Liver (tissue), 9 donors: Measurements from ENCODE around the gene SIGLEC1. TPM values are rescaled to one million over a fixed set of nuclear protein-coding genes. Genes with fewer than 3 reads are reported as not detected.

Experiments
- DNase-seq: peaks from one replicate; pipeline ENCODE4 v3.0.0-alpha.2; 2017; ENCODE audit warnings: low spot score
- H3K27ac ChIP-seq, 2 donors: one replicate each; pipeline ENCODE4 v1.7.0; 2013; ENCODE audit warnings: inconsistent platforms in 2 of 2, low read length in 2 of 2, control low read depth in 1 of 2, low read depth in 1 of 2, mild to moderate bottlenecking in 1 of 2
- H3K27me3 ChIP-seq, 4 donors: one replicate each; pipeline versions ENCODE4 v1.6.1 to v1.7.0; 2013; ENCODE audit warnings: low read length in 3 of 4, inconsistent platforms in 1 of 4, mild to moderate bottlenecking in 1 of 4, moderate library complexity in 1 of 4; ENCODE audit not compliant: control insufficient read depth in 4 of 4, insufficient read depth in 4 of 4
- H3K36me3 ChIP-seq, 4 donors: one replicate each; pipeline versions ENCODE4 v1.6.1 to v1.7.0; 2013; ENCODE audit warnings: low read length in 3 of 4, mild to moderate bottlenecking in 3 of 4, low read depth in 1 of 4, moderate library complexity in 1 of 4; ENCODE audit not compliant: control insufficient read depth in 4 of 4, insufficient read depth in 3 of 4
- H3K4me1 ChIP-seq, 4 donors: one replicate each; pipeline versions ENCODE4 v1.6.1 to v1.7.0; 2013; ENCODE audit warnings: low read length in 3 of 4, mild to moderate bottlenecking in 3 of 4, moderate library complexity in 1 of 4; ENCODE audit not compliant: control insufficient read depth in 4 of 4, insufficient read depth in 4 of 4
- H3K4me3 ChIP-seq, 3 donors: one replicate each; pipeline versions ENCODE4 v1.6.1 to v1.7.0; 2013; ENCODE audit warnings: low read length in 3 of 3, control low read depth in 1 of 3, low read depth in 1 of 3, mild to moderate bottlenecking in 1 of 3
- H3K9ac ChIP-seq, 2 donors: one replicate each; pipeline ENCODE4 v1.7.0; 2013; ENCODE audit warnings: low read length in 2 of 2, mild to moderate bottlenecking in 2 of 2, moderate library complexity in 2 of 2, control low read depth in 1 of 2, low read depth in 1 of 2
- H3K9me3 ChIP-seq, 4 donors: one replicate each; pipeline versions ENCODE4 v1.6.1 to v1.7.0; 2013; ENCODE audit warnings: low read length in 3 of 4; ENCODE audit not compliant: control insufficient read depth in 4 of 4
- EGR1 ChIP-seq, 2 donors: IDR thresholded peaks; 2 replicates each; pipeline ENCODE4 v1.6.1; 2016 to 2018; ENCODE audit warnings: antibody characterized with exemption in 2 of 2, low read depth in 2 of 2
- FOXA1 ChIP-seq: IDR thresholded peaks from 2 replicates; pipeline ENCODE4 v1.6.1; 2016; ENCODE audit warnings: antibody characterized with exemption
- FOXA2 ChIP-seq: IDR thresholded peaks from 2 replicates; pipeline ENCODE4 v1.6.1; 2016; ENCODE audit warnings: antibody characterized with exemption
- GABPA ChIP-seq, 2 donors: IDR thresholded peaks in 1 of 2; conservative IDR thresholded peaks in 1 of 2; 2 replicates each; pipeline ENCODE4 v1.6.1; 2016; ENCODE audit warnings: antibody characterized with exemption in 2 of 2, mild to moderate bottlenecking in 1 of 2, moderate library complexity in 1 of 2
- HNF4A ChIP-seq, 2 donors: conservative IDR thresholded peaks; 2 replicates each; pipeline ENCODE4 v1.6.1; 2016; ENCODE audit warnings: antibody characterized with exemption in 2 of 2, mild to moderate bottlenecking in 2 of 2
- HNF4G ChIP-seq: IDR thresholded peaks from 2 replicates; pipeline ENCODE4 v1.6.1; 2016; ENCODE audit warnings: antibody characterized with exemption
- NR2F2 ChIP-seq: IDR thresholded peaks from 2 replicates; pipeline ENCODE4 v1.6.1; 2016; ENCODE audit warnings: antibody characterized with exemption
- RAD21 ChIP-seq, 2 donors: IDR thresholded peaks; 2 replicates each; pipeline ENCODE4 v1.6.1; 2016; ENCODE audit warnings: antibody characterized with exemption in 2 of 2, mild to moderate bottlenecking in 2 of 2
- SP1 ChIP-seq: IDR thresholded peaks from 2 replicates; pipeline ENCODE4 v1.6.1; 2018; ENCODE audit warnings: antibody characterized with exemption, mild to moderate bottlenecking
- TAF1 ChIP-seq: conservative IDR thresholded peaks from 2 replicates; pipeline ENCODE4 v1.6.1; 2016; ENCODE audit warnings: antibody characterized with exemption, mild to moderate bottlenecking
- YY1 ChIP-seq: IDR thresholded peaks from 2 replicates; pipeline ENCODE4 v1.6.1; 2016; ENCODE audit warnings: antibody characterized with exemption, mild to moderate bottlenecking
- WGBS: extraction: QIAGEN DNeasy Blood & Tissue Kit; methylation state at CpG from one replicate; pipeline ENCODE4 v1.1.7; 2013; 5-methylcytosine and 5-hydroxymethylcytosine counted together
- polyA plus RNA-seq, 2 donors: library from polyadenylated mRNA; stranded (reverse) in 1 of 2; unstranded in 1 of 2; fragments of 200-250 nt in 1 of 2; fragments of >200 nt in 1 of 2; fragmentation: Nextera tagmentation in 1 of 2; extraction: Ambion mirVana in 1 of 2; gene quantifications; one replicate each; pipeline versions ENCODE4 v1.2.1 to v1.2.3, GENCODE V29; 2013 to 2015
- total RNA-seq, 2 donors: library from RNA; depleted of rRNA; stranded (reverse); fragments of >200 nt; gene quantifications; one replicate each; pipeline ENCODE4 v1.2.3, GENCODE V29; 2014
- TF ChIP-seq, protein P1 (sequence below): IDR thresholded peaks from 2 replicates; pipeline ENCODE4 v1.6.1; 2016; ENCODE audit warnings: antibody characterized with exemption
- TF ChIP-seq, protein P2 (sequence below): fragments of 150-350 bp; IDR thresholded peaks from 2 replicates; pipeline ENCODE4 v1.5.1; 2017; ENCODE audit warnings: improper control_type of control experiment, low read depth, low read length; ENCODE audit not compliant: missing input control
- TF ChIP-seq, protein P3 (sequence below): IDR thresholded peaks from 2 replicates; pipeline ENCODE4 v1.6.1; 2016; ENCODE audit warnings: antibody characterized with exemption
- TF ChIP-seq, protein P4 (sequence below): IDR thresholded peaks from 2 replicates; pipeline ENCODE4 v1.6.1; 2016; ENCODE audit warnings: antibody characterized with exemption
- TF ChIP-seq, protein P5 (sequence below): IDR thresholded peaks from 2 replicates; pipeline ENCODE4 v1.6.1; 2016; ENCODE audit warnings: antibody characterized with exemption, mild to moderate bottlenecking
- donor health status: healthy.
- donor health status: healthy.
- donor health status: healthy.
- donor health status: healthy.
- donor health status: healthy.

The SIGLEC1 gene
- total and polyA plus RNA-seq, 4 donors, result 2.3 to 7.8 (median 7.1) TPM

DNA sequence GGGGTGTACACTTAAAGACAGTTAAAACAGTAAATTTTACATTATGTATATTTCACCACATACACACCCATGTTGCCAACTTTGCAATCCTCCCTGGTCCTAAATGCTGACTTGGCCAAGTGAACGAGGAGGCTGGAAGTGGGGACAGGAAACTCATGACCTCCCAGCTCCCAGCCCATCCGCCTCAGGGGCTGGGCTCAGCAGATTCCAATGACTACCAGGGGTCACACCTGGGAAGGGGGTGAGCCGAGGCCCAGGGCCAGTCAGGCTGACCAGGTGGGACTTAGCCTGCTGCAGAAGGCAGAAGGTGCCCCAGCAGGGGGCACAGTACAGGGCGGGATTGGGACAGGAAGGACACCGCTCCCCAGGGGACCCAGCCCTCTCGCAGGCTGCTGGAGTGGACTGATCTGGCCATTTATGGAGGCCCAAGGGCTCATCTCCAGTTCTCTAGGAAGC, 2.4 kb downstream of the SIGLEC1 start (continued):
- TF ChIP-seq HNF4A (conservative IDR thresholded peaks at IDR 0.05), result no peak
- TF ChIP-seq HNF4G, result no peak
- TF ChIP-seq, protein P1, sequence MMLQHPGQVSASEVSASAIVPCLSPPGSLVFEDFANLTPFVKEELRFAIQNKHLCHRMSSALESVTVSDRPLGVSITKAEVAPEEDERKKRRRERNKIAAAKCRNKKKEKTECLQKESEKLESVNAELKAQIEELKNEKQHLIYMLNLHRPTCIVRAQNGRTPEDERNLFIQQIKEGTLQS, result no peak
- no peak for TF ChIP-seq FOXA1
- no peak for TF ChIP-seq EGR1 (IDR thresholded peaks at IDR 0.05; ENCODE audit: low read depth in 2 of 2)
- TF ChIP-seq, protein P2, sequence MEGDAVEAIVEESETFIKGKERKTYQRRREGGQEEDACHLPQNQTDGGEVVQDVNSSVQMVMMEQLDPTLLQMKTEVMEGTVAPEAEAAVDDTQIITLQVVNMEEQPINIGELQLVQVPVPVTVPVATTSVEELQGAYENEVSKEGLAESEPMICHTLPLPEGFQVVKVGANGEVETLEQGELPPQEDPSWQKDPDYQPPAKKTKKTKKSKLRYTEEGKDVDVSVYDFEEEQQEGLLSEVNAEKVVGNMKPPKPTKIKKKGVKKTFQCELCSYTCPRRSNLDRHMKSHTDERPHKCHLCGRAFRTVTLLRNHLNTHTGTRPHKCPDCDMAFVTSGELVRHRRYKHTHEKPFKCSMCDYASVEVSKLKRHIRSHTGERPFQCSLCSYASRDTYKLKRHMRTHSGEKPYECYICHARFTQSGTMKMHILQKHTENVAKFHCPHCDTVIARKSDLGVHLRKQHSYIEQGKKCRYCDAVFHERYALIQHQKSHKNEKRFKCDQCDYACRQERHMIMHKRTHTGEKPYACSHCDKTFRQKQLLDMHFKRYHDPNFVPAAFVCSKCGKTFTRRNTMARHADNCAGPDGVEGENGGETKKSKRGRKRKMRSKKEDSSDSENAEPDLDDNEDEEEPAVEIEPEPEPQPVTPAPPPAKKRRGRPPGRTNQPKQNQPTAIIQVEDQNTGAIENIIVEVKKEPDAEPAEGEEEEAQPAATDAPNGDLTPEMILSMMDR, result no peak

DNA sequence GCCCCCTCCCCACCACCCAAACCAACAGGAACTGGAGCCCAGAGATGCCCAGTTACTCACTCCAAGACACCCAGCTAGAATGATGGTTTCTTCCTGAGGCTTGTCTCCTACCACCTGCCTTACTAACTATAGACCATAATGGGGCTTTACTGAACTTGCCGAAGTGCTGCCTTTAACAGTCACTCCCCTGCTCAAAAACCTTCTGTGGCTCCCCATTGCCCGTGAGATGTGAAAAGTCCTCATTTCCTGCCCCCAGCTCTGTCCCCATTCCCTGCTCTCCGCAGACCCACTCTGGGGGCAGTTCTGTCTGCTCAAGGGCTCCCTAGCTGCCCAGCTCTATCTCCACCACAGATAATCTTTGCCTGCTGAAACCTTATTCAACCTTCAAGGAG, 4.9 kb downstream of the SIGLEC1 start:
- Histone ChIP-seq H3K27me3 (no peaks in the 10 kb centered on the region), H3K27ac (no peak overlapping the region), H3K9ac (no peak overlapping the region), H3K36me3 (no peaks in the 10 kb centered on the region), H3K4me3 (no peak overlapping the region), H3K4me1 (no peaks in the 10 kb centered on the region), H3K9me3 (no peaks in the 10 kb centered on the region)
- 91% methylated on average over 3 of the region's 3 CpGs for WGBS
- no peak for DNase-seq
- TF ChIP-seq RAD21 (IDR thresholded peaks at IDR 0.05) (no peak), SP1 (no peak), EGR1 (IDR thresholded peaks at IDR 0.05; ENCODE audit: low read depth in 2 of 2) (no peak), GABPA (IDR thresholded peaks at IDR 0.05 in 1 of 2, conservative IDR thresholded peaks at IDR 0.05 in 1 of 2) (no peak), FOXA1 (no peak), HNF4A (conservative IDR thresholded peaks at IDR 0.05) (no peak), YY1 (no peak), TAF1 (no peak), HNF4G (no peak), FOXA2 (no peak), NR2F2 (no peak)
- TF ChIP-seq, protein P3, sequence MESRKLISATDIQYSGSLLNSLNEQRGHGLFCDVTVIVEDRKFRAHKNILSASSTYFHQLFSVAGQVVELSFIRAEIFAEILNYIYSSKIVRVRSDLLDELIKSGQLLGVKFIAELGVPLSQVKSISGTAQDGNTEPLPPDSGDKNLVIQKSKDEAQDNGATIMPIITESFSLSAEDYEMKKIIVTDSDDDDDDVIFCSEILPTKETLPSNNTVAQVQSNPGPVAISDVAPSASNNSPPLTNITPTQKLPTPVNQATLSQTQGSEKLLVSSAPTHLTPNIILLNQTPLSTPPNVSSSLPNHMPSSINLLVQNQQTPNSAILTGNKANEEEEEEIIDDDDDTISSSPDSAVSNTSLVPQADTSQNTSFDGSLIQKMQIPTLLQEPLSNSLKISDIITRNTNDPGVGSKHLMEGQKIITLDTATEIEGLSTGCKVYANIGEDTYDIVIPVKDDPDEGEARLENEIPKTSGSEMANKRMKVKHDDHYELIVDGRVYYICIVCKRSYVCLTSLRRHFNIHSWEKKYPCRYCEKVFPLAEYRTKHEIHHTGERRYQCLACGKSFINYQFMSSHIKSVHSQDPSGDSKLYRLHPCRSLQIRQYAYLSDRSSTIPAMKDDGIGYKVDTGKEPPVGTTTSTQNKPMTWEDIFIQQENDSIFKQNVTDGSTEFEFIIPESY, result no peak
- TF ChIP-seq, protein P4, sequence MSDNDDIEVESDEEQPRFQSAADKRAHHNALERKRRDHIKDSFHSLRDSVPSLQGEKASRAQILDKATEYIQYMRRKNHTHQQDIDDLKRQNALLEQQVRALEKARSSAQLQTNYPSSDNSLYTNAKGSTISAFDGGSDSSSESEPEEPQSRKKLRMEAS, result no peak
- TF ChIP-seq, protein P1, result no peak
- TF ChIP-seq, protein P5, sequence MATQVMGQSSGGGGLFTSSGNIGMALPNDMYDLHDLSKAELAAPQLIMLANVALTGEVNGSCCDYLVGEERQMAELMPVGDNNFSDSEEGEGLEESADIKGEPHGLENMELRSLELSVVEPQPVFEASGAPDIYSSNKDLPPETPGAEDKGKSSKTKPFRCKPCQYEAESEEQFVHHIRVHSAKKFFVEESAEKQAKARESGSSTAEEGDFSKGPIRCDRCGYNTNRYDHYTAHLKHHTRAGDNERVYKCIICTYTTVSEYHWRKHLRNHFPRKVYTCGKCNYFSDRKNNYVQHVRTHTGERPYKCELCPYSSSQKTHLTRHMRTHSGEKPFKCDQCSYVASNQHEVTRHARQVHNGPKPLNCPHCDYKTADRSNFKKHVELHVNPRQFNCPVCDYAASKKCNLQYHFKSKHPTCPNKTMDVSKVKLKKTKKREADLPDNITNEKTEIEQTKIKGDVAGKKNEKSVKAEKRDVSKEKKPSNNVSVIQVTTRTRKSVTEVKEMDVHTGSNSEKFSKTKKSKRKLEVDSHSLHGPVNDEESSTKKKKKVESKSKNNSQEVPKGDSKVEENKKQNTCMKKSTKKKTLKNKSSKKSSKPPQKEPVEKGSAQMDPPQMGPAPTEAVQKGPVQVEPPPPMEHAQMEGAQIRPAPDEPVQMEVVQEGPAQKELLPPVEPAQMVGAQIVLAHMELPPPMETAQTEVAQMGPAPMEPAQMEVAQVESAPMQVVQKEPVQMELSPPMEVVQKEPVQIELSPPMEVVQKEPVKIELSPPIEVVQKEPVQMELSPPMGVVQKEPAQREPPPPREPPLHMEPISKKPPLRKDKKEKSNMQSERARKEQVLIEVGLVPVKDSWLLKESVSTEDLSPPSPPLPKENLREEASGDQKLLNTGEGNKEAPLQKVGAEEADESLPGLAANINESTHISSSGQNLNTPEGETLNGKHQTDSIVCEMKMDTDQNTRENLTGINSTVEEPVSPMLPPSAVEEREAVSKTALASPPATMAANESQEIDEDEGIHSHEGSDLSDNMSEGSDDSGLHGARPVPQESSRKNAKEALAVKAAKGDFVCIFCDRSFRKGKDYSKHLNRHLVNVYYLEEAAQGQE, result no peak
- TF ChIP-seq, protein P2, result no peak
